HepG2 (cell line): Measurements from ENCODE around the gene LASP1. TPM values are rescaled to one million over a fixed set of nuclear protein-coding genes. Genes with fewer than 3 reads are reported as not detected.
A peak's percentile ranks its signal among the peaks of the same experiment; 100 is the strongest.

Experiments used
- CEBPB ChIP-seq: IDR thresholded peaks from 2 replicates; pipeline ENCODE4 v1.6.1; 2011; ENCODE audit warnings: low read depth, low read length, improper control_type of control experiment, borderline replicate concordance
- DNMT3B ChIP-seq: conservative IDR thresholded peaks from 2 replicates; pipeline ENCODE4 v1.6.1; 2016; ENCODE audit warnings: missing biosample characterization, control low read depth
- E2F1 ChIP-seq: sonication (generic); formaldehyde crosslinking; IDR thresholded peaks from 2 replicates; pipeline ENCODE4 v1.5.0; 2020; ENCODE audit warnings: missing genetic modification reagents
- FOXA3 ChIP-seq: IDR thresholded peaks from 2 replicates; pipeline ENCODE4 v1.6.1; 2016; ENCODE audit warnings: missing genetic modification reagents, missing compliant biosample characterization
- HDAC6 ChIP-seq: fragments of 200-600 bp; sonication (generic); IDR thresholded peaks from 2 replicates; pipeline ENCODE4 v1.7.0; 2017; ENCODE audit warnings: mild to moderate bottlenecking, antibody characterized with exemption, low read length, low read depth
- KDM4B ChIP-seq: sonication (generic); formaldehyde crosslinking; IDR thresholded peaks from 2 replicates; pipeline ENCODE4 v1.4.0; 2020; ENCODE audit warnings: missing genetic modification reagents
- MATR3 ChIP-seq: sonication (generic); formaldehyde crosslinking; IDR thresholded peaks from 2 replicates; pipeline ENCODE4 v1.4.0; 2020; ENCODE audit warnings: missing genetic modification reagents
- NFE2L1 ChIP-seq: sonication (generic); formaldehyde crosslinking; IDR thresholded peaks from 2 replicates; pipeline ENCODE4 v1.4.0; 2020; ENCODE audit warnings: missing genetic modification reagents, mild to moderate bottlenecking, borderline replicate concordance
- NR2F1 ChIP-seq, 2 experiments: fragments of 450-650 bp in 1 of 2; formaldehyde crosslinking in 1 of 2; IDR thresholded peaks; 2 replicates each; pipeline versions ENCODE4 v1.5.0 to v1.6.1; 2016 to 2020; ENCODE audit warnings: mild to moderate bottlenecking in 1 of 2, missing compliant biosample characterization in 1 of 2, missing genetic modification reagents in 1 of 2, moderate library complexity in 1 of 2
- PHF21A ChIP-seq: sonication (generic); formaldehyde crosslinking; IDR thresholded peaks from 2 replicates; pipeline ENCODE4 v1.5.0; 2020; ENCODE audit warnings: mild to moderate bottlenecking, missing genetic modification reagents
- REL ChIP-seq: sonication (generic); formaldehyde crosslinking; conservative IDR thresholded peaks from 2 replicates; pipeline ENCODE4 v1.8.0; 2022; ENCODE audit warnings: mild to moderate bottlenecking, missing genetic modification reagents, moderate library complexity
- RXRB ChIP-seq: IDR thresholded peaks from 2 replicates; pipeline ENCODE4 v1.6.1; 2016; ENCODE audit warnings: borderline replicate concordance, missing genetic modification reagents, missing compliant biosample characterization
- SMARCC2 ChIP-seq: fragments of 450-650 bp; IDR thresholded peaks from 2 replicates; pipeline ENCODE4 v1.6.1; 2017; ENCODE audit warnings: antibody characterized with exemption, mild to moderate bottlenecking
- TBP ChIP-seq: sonication (generic); formaldehyde crosslinking; IDR thresholded peaks from 2 replicates; pipeline ENCODE4 v1.5.0; 2020; ENCODE audit warnings: missing genetic modification reagents
- WIZ ChIP-seq: sonication (generic); formaldehyde crosslinking; IDR thresholded peaks from 2 replicates; pipeline ENCODE4 v1.5.1; 2020; ENCODE audit warnings: mild to moderate bottlenecking, missing genetic modification reagents
- ZNF160 ChIP-seq: sonication (generic); formaldehyde crosslinking; IDR thresholded peaks from 2 replicates; pipeline ENCODE4 v1.8.0; 2022; ENCODE audit warnings: mild to moderate bottlenecking, inconsistent platforms, missing genetic modification reagents
- ZNF225 ChIP-seq: sonication (generic); formaldehyde crosslinking; IDR thresholded peaks from 2 replicates; pipeline ENCODE4 v1.4.0; 2020; ENCODE audit warnings: mild to moderate bottlenecking, missing genetic modification reagents
- ZNF235 ChIP-seq: sonication (generic); formaldehyde crosslinking; IDR thresholded peaks from 2 replicates; pipeline ENCODE4 v1.8.1; 2023; ENCODE audit warnings: mild to moderate bottlenecking, missing genetic modification reagents, borderline replicate concordance
- ZNF335 ChIP-seq: sonication (generic); formaldehyde crosslinking; IDR thresholded peaks from 2 replicates; pipeline ENCODE4 v1.4.0; 2020; ENCODE audit warnings: missing genetic modification reagents
- ZNF430 ChIP-seq: sonication (generic); formaldehyde crosslinking; IDR thresholded peaks from 2 replicates; pipeline ENCODE4 v1.9.0; 2021; ENCODE audit warnings: mild to moderate bottlenecking, missing genetic modification reagents
- ZNF446 ChIP-seq: sonication (generic); formaldehyde crosslinking; IDR thresholded peaks from 2 replicates; pipeline ENCODE4 v1.5.0; 2020; ENCODE audit warnings: mild to moderate bottlenecking, missing genetic modification reagents
- ZNF782 ChIP-seq: sonication (generic); formaldehyde crosslinking; IDR thresholded peaks from 2 replicates; pipeline ENCODE4 v1.4.0; 2020; ENCODE audit warnings: missing genetic modification reagents, mild to moderate bottlenecking, borderline replicate concordance
- polyA plus RNA-seq, 8 experiments: library from polyadenylated mRNA; depleted of rRNA in 3 of 8; stranded (reverse) in 7 of 8; unstranded in 1 of 8; fragments of >200 nt; fragmentation: Illumina TruSeq in 4 of 8; extraction: Trizol in 4 of 8; gene quantifications; 2 replicates each; pipeline versions ENCODE4 v1.2.1 to v1.2.3, GENCODE V29; 2011 to 2016; ENCODE audit warnings: low read depth in 4 of 8, missing spikeins in 1 of 8, mixed read lengths in 1 of 8; ENCODE audit not compliant: insufficient read depth in 1 of 8
- total RNA-seq, 5 experiments: library from RNA; depleted of rRNA; stranded (reverse); fragments of >200 nt; fragmentation: Illumina TruSeq; extraction: Trizol; gene quantifications; 2 replicates each; pipeline ENCODE4 v1.2.3, GENCODE V29; 2016; ENCODE audit warnings: low read depth in 1 of 5
- TF ChIP-seq, protein P1 (sequence below): sonication (generic); formaldehyde crosslinking; IDR thresholded peaks from 2 replicates; pipeline ENCODE4 v1.4.0; 2020; ENCODE audit warnings: missing genetic modification reagents, borderline replicate concordance
- TF ChIP-seq, protein P2 (sequence below): sonication (generic); formaldehyde crosslinking; IDR thresholded peaks from 2 replicates; pipeline ENCODE4 v1.9.0; 2021; ENCODE audit warnings: missing genetic modification reagents, borderline replicate concordance

Gene LASP1
- total and polyA plus RNA-seq, 2 of the 13 experiments (the other 11 are each of a cell fraction or from before 2014, with no cell fraction given): 70.1 to 97.0 TPM

DNA sequence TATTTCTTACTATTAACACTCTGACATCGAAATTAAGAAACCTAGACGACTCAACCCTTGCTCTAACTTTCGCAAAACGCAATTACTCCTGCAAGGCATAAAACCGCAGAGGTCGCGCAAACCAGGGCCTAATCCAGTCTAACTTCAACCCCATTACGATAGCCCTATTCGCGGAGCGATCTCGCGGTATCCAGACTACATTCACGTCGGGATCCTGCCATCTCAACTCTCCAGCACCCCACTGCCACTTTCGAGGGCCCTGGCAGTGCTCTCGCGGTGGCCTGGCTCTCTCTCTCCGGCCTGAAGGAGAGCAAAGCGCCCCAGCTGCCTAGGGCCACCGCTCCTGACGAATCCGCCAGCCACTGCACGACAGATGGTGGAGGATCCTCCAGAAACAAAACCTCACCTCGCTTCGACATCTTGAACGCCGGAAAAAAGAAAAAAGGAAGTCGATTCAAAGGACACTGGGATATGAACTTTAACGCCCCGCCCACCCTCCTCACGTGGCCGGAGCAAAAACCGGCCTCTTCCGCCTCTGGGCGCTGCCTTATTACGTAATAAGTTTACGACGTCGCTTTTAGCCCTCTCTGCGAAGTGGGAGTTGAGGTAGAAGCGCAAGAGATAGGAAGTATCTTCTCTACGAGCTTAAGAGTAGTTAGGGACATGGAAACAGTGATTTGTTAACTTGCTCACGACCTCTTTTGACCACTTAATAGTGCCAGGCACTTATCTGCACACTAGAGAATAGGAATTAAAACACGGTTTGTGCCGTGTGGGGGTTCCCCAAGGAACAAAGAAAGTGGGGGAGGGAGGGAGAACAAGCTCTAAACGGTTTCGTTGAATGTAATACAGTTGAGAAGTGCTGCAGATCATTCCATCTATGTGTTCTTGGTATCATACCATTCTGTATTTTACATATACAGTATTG is 16.3 kb upstream of the LASP1 start, which contains the start of gene RPL23 (continued):
- TF ChIP-seq ZNF782 (peak; percentile 96; the same call in 1 of the 2 replicates), DNMT3B (CRISPR knock-in tag) (peak; percentile 88; the same call in 1 of the 2 replicates), TBP (CRISPR knock-in tag) (0 out of 2 replicates have a peak, but pooled peaks have one; percentile 32), RXRB (CRISPR knock-in tag) (peak; percentile 85; the same call in 1 of the 2 replicates), WIZ (CRISPR knock-in tag) (no peak), E2F1 (CRISPR knock-in tag) (peak; percentile 68), REL (CRISPR knock-in tag) (peak; percentile 85), ZNF225 (CRISPR knock-in tag) (peak; percentile 97), ZNF235 (peak; percentile 73; the same call in 1 of the 2 replicates), ZNF430 (CRISPR knock-in tag) (peak; percentile 84), ZNF335 (peak; percentile 83), MATR3 (CRISPR knock-in tag) (no peak), KDM4B (peak; percentile 92), FOXA3 (CRISPR knock-in tag) (peak; percentile 53), HDAC6 (no peak), ZNF160 (no peak; the same call in none of the 2 replicates), ZNF446 (CRISPR knock-in tag) (no peak), SMARCC2 (no peak), PHF21A (peak; percentile 90; the same call in 1 of the 2 replicates), NR2F1 (CRISPR knock-in tag; IDR thresholded peaks at IDR 0.05) (no peak; a peak in 3 of 4 replicates), CEBPB (peak; percentile 99), NFE2L1 (CRISPR knock-in tag) (peak; percentile 87; the same call in 1 of the 2 replicates)
- TF ChIP-seq, protein P1, sequence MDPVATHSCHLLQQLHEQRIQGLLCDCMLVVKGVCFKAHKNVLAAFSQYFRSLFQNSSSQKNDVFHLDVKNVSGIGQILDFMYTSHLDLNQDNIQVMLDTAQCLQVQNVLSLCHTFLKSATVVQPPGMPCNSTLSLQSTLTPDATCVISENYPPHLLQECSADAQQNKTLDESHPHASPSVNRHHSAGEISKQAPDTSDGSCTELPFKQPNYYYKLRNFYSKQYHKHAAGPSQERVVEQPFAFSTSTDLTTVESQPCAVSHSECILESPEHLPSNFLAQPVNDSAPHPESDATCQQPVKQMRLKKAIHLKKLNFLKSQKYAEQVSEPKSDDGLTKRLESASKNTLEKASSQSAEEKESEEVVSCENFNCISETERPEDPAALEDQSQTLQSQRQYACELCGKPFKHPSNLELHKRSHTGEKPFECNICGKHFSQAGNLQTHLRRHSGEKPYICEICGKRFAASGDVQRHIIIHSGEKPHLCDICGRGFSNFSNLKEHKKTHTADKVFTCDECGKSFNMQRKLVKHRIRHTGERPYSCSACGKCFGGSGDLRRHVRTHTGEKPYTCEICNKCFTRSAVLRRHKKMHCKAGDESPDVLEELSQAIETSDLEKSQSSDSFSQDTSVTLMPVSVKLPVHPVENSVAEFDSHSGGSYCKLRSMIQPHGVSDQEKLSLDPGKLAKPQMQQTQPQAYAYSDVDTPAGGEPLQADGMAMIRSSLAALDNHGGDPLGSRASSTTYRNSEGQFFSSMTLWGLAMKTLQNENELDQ (CRISPR knock-in tag): peak; percentile 56; the same call in 1 of the 2 replicates
- TF ChIP-seq, protein P2, sequence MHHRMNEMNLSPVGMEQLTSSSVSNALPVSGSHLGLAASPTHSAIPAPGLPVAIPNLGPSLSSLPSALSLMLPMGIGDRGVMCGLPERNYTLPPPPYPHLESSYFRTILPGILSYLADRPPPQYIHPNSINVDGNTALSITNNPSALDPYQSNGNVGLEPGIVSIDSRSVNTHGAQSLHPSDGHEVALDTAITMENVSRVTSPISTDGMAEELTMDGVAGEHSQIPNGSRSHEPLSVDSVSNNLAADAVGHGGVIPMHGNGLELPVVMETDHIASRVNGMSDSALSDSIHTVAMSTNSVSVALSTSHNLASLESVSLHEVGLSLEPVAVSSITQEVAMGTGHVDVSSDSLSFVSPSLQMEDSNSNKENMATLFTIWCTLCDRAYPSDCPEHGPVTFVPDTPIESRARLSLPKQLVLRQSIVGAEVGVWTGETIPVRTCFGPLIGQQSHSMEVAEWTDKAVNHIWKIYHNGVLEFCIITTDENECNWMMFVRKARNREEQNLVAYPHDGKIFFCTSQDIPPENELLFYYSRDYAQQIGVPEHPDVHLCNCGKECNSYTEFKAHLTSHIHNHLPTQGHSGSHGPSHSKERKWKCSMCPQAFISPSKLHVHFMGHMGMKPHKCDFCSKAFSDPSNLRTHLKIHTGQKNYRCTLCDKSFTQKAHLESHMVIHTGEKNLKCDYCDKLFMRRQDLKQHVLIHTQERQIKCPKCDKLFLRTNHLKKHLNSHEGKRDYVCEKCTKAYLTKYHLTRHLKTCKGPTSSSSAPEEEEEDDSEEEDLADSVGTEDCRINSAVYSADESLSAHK (CRISPR knock-in tag): 0 out of 2 replicates have a peak, but pooled peaks have one; percentile 68
